ENCODE measurements around the gene ARSA.
"Not testable (repeated sequence)": the region's sequence is repeated elsewhere in the genome, so short reads cannot be mapped to it uniquely, and the experiment has no call there.

Gene ARSA

DNA sequence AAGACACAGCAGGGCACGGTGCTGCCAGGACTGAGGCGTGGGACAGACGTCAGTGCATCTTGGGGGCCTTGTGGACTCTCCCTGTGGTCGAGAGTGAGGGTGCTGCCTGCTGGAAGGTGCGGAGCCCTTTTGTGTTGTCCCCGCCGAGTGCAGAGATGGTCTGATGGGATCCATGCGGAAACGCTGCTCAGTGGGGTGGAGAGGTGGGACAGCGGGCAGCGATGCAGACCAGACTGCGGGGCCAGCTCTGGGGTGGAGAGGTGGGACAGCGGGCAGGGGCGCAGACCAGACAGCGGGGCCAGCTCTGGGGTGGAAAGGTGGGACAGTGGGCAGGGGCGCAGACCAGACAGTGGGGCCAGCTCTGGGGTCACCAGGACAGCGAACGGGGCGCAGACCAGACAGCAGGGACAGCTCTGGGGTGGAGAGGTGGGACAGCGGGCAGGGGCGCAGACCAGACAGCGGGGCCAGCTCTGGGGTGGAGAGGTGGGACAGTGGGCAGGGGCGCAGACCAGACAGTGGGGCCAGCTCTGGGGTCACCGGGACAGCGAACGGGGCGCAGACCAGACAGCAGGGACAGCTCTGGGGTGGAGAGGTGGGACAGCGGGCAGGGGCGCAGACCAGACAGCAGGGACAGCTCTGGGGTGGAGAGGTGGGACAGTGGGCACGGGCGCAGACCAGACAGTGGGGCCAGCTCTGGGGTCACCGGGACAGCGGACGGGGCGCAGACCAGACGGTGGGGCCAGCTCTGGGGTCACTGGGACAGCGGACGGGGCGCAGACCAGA lies 19.7 kb downstream of the ARSA start:
- not testable (repeated sequence) for H3K9ac ChIP-seq (ENCODE audit: low read length in 2 of 2); H3K4me3 ChIP-seq (ENCODE audit: low read length in 2 of 2); H3K4me1 ChIP-seq (ENCODE audit: control insufficient read depth, insufficient read depth, low read length); H3K36me3 ChIP-seq (ENCODE audit: control insufficient read depth in 2 of 2, insufficient read depth in 2 of 2, low read length in 2 of 2); H3K27ac ChIP-seq (ENCODE audit: low read length); H3K9me3 ChIP-seq (ENCODE audit: control insufficient read depth in 2 of 2, low read length in 2 of 2)
- peaks cover 22 to 34% of the 10 kb centered on the region in 2 donors for H3K27me3 ChIP-seq (ENCODE audit: control insufficient read depth in 1 of 2, insufficient read depth in 2 of 2, low read length in 2 of 2)

GRCh38 chr22:50607659-50608020 lies 20.3 kb downstream of the ARSA start:
- H3K36me3 ChIP-seq (ENCODE audit: control insufficient read depth in 2 of 2, insufficient read depth in 2 of 2, low read length in 2 of 2), result no peaks in the 10 kb centered on the region
- H3K27me3 ChIP-seq (ENCODE audit: control insufficient read depth in 1 of 2, insufficient read depth in 2 of 2, low read length in 2 of 2), result peaks cover 27 to 40% of the 10 kb centered on the region in 2 donors
- no peaks in the 10 kb centered on the region for H3K9me3 ChIP-seq (ENCODE audit: control insufficient read depth in 2 of 2, low read length in 2 of 2)
- no peak overlapping the region for H3K9ac ChIP-seq (ENCODE audit: low read length in 2 of 2)
- no peak overlapping the region for H3K4me3 ChIP-seq (ENCODE audit: low read length in 2 of 2)
- no peaks in the 10 kb centered on the region for H3K4me1 ChIP-seq (ENCODE audit: control insufficient read depth, insufficient read depth, low read length)
- no peak overlapping the region for H3K27ac ChIP-seq (ENCODE audit: low read length)

- Histone ChIP-seq H3K4me1 (ENCODE audit: control insufficient read depth, insufficient read depth, low read length) (no peaks in the 10 kb centered on the region), H3K9ac (ENCODE audit: low read length in 2 of 2) (no peak overlapping the region), H3K27ac (ENCODE audit: low read length) (no peak overlapping the region), H3K4me3 (ENCODE audit: low read length in 2 of 2) (no peak overlapping the region), H3K9me3 (ENCODE audit: control insufficient read depth in 2 of 2, low read length in 2 of 2) (no peaks in the 10 kb centered on the region), H3K36me3 (ENCODE audit: control insufficient read depth in 2 of 2, insufficient read depth in 2 of 2, low read length in 2 of 2) (no peaks in the 10 kb centered on the region), H3K27me3 (ENCODE audit: control insufficient read depth in 1 of 2, insufficient read depth in 2 of 2, low read length in 2 of 2) (peaks cover 28 to 45% of the 10 kb centered on the region in 2 donors)
Observed at GRCh38 chr22:50606946-50607658, 20.9 kb downstream of the ARSA start.

- H3K9me3 ChIP-seq (ENCODE audit: control insufficient read depth in 2 of 2, low read length in 2 of 2), result no peaks in the 10 kb centered on the region
- no peak overlapping the region for H3K4me3 ChIP-seq (ENCODE audit: low read length in 2 of 2)
- H3K27me3 ChIP-seq (ENCODE audit: control insufficient read depth in 1 of 2, insufficient read depth in 2 of 2, low read length in 2 of 2), result peaks cover 34 to 47% of the 10 kb centered on the region in 2 donors
- no peak overlapping the region for H3K9ac ChIP-seq (ENCODE audit: low read length in 2 of 2)
- H3K4me1 ChIP-seq (ENCODE audit: control insufficient read depth, insufficient read depth, low read length), result no peaks in the 10 kb centered on the region
- H3K27ac ChIP-seq (ENCODE audit: low read length), result no peak overlapping the region
- no peaks in the 10 kb centered on the region for H3K36me3 ChIP-seq (ENCODE audit: control insufficient read depth in 2 of 2, insufficient read depth in 2 of 2, low read length in 2 of 2)
Observed at GRCh38 chr22:50606165-50606945, 21.6 kb downstream of the ARSA start.

DNA sequence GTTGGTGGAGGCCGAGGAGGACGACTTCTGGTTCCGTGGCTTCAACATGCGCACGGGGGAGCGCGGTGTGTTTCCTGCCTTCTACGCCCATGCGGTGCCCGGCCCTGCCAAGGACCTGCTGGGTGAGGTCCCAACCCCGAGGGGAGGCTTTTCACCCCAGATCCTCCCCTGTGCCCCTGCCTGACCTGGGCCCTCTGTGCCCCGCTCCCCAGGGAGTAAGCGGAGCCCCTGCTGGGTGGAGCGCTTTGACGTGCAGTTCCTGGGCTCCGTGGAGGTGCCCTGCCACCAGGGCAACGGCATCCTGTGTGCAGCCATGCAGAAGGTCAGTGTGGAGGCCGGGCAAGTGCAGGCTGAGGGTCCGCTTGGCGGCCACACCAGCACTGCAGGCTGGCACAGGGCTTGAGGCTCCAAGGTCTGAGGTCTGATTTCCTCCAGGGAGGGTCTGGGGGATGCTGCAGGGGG lies 22.3 kb downstream of the ARSA start:
- no peaks in the 10 kb centered on the region for H3K36me3 ChIP-seq (ENCODE audit: control insufficient read depth in 2 of 2, insufficient read depth in 2 of 2, low read length in 2 of 2)

DNA sequence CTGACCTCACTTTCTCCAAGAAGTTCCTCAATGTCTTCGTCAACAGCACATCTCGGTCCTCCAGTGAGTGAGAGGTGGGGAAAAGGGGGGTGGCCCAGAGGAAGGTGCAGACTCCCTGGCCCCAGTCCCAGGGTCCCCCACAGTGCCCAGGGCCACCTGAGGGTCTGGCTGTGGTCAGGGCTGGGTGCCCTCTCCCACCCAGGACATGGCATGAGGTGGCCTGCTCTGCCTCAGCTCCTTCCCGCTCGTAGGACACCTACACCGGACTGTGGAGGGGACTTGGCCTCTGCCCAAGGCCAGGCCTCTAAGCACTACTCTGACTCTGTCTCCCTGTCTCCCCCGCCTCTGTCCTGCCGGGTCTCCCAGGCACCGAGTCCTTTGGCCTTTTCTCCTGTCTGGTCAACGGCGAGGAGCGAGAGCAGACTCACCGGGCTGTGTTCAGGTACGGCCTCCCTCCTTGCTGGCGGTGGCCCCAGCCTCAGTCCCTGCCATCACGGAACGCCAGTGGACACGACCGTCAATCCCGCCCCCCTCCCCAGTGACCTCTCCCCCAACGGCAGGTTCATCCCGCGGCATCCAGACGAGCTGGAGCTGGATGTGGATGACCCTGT lies 22.8 kb downstream of the ARSA start:
- H3K9me3 ChIP-seq (ENCODE audit: control insufficient read depth in 2 of 2, low read length in 2 of 2), result no peaks in the 10 kb centered on the region
- no peak overlapping the region for H3K9ac ChIP-seq (ENCODE audit: low read length in 2 of 2)
- H3K36me3 ChIP-seq (ENCODE audit: control insufficient read depth in 2 of 2, insufficient read depth in 2 of 2, low read length in 2 of 2), result no peaks in the 10 kb centered on the region
- H3K4me1 ChIP-seq (ENCODE audit: control insufficient read depth, insufficient read depth, low read length), result peaks cover 6% of the 10 kb centered on the region
- no peak overlapping the region for H3K27ac ChIP-seq (ENCODE audit: low read length)
- H3K4me3 ChIP-seq (ENCODE audit: low read length in 2 of 2), result no peak overlapping the region
- peaks cover 31 to 51% of the 10 kb centered on the region in 2 donors for H3K27me3 ChIP-seq (ENCODE audit: control insufficient read depth in 1 of 2, insufficient read depth in 2 of 2, low read length in 2 of 2)

More for the DNA sequence above, 22.3 kb downstream of the ARSA start:
- H3K27me3 ChIP-seq (ENCODE audit: control insufficient read depth in 1 of 2, insufficient read depth in 2 of 2, low read length in 2 of 2), result peaks cover 36 to 50% of the 10 kb centered on the region in 2 donors
- no peak overlapping the region for H3K4me3 ChIP-seq (ENCODE audit: low read length in 2 of 2)
- no peaks in the 10 kb centered on the region for H3K9me3 ChIP-seq (ENCODE audit: control insufficient read depth in 2 of 2, low read length in 2 of 2)
- no peak overlapping the region for H3K27ac ChIP-seq (ENCODE audit: low read length)
- H3K9ac ChIP-seq (ENCODE audit: low read length in 2 of 2), result no peak overlapping the region
- peaks cover 4% of the 10 kb centered on the region for H3K4me1 ChIP-seq (ENCODE audit: control insufficient read depth, insufficient read depth, low read length)

- Histone ChIP-seq H3K4me3 (ENCODE audit: low read length in 2 of 2) (no peak overlapping the region), H3K4me1 (ENCODE audit: control insufficient read depth, insufficient read depth, low read length) (peaks cover 10% of the 10 kb centered on the region), H3K36me3 (ENCODE audit: control insufficient read depth in 2 of 2, insufficient read depth in 2 of 2, low read length in 2 of 2) (no peaks in the 10 kb centered on the region)
Observed at GRCh38 chr22:50604256-50605001, 23.5 kb downstream of the ARSA start.

GRCh38 chr22:50603511-50604255 lies 24.3 kb downstream of the ARSA start:
- Histone ChIP-seq H3K4me3 (ENCODE audit: low read length in 2 of 2) (no peak overlapping the region), H3K9me3 (ENCODE audit: control insufficient read depth in 2 of 2, low read length in 2 of 2) (no peaks in the 10 kb centered on the region), H3K9ac (ENCODE audit: low read length in 2 of 2) (no peak overlapping the region), H3K27me3 (ENCODE audit: control insufficient read depth in 1 of 2, insufficient read depth in 2 of 2, low read length in 2 of 2) (peaks cover 35 to 52% of the 10 kb centered on the region in 2 donors), H3K27ac (ENCODE audit: low read length) (no peak overlapping the region), H3K4me1 (ENCODE audit: control insufficient read depth, insufficient read depth, low read length) (peaks cover 10% of the 10 kb centered on the region), H3K36me3 (ENCODE audit: control insufficient read depth in 2 of 2, insufficient read depth in 2 of 2, low read length in 2 of 2) (no peaks in the 10 kb centered on the region)

More at GRCh38 chr22:50604256-50605001, 23.5 kb downstream of the ARSA start:
- H3K27me3 ChIP-seq (ENCODE audit: control insufficient read depth in 1 of 2, insufficient read depth in 2 of 2, low read length in 2 of 2), result peaks cover 34 to 53% of the 10 kb centered on the region in 2 donors
- no peak overlapping the region for H3K9ac ChIP-seq (ENCODE audit: low read length in 2 of 2)
- no peak overlapping the region for H3K27ac ChIP-seq (ENCODE audit: low read length)
- H3K9me3 ChIP-seq (ENCODE audit: control insufficient read depth in 2 of 2, low read length in 2 of 2), result no peaks in the 10 kb centered on the region

- H3K27me3 ChIP-seq (ENCODE audit: control insufficient read depth in 1 of 2, insufficient read depth in 2 of 2, low read length in 2 of 2), result peaks cover 36 to 58% of the 10 kb centered on the region in 2 donors
- H3K9ac ChIP-seq (ENCODE audit: low read length in 2 of 2), result no peak overlapping the region
Observed at GRCh38 chr22:50602338-50602700, 25.6 kb downstream of the ARSA start.

More at GRCh38 chr22:50602338-50602700, 25.6 kb downstream of the ARSA start:
- Histone ChIP-seq H3K36me3 (ENCODE audit: control insufficient read depth in 2 of 2, insufficient read depth in 2 of 2, low read length in 2 of 2) (no peaks in the 10 kb centered on the region), H3K27ac (ENCODE audit: low read length) (no peak overlapping the region), H3K4me3 (ENCODE audit: low read length in 2 of 2) (no peak overlapping the region), H3K9me3 (ENCODE audit: control insufficient read depth in 2 of 2, low read length in 2 of 2) (no peaks in the 10 kb centered on the region), H3K4me1 (ENCODE audit: control insufficient read depth, insufficient read depth, low read length) (peaks cover 10% of the 10 kb centered on the region)

Measured in stomach smooth muscle (tissue), 2 donors.